Liver (tissue), 3 donors: Measurements from ENCODE around the gene ALDH1L1.

Source experiments
- JUND ChIP-seq, 2 donors: IDR thresholded peaks; 2 replicates each; pipeline ENCODE4 v1.6.1; 2016; ENCODE audit warnings: antibody characterized with exemption in 2 of 2
- RAD21 ChIP-seq, 2 donors: IDR thresholded peaks; 2 replicates each; pipeline ENCODE4 v1.6.1; 2016; ENCODE audit warnings: antibody characterized with exemption in 2 of 2, mild to moderate bottlenecking in 2 of 2
- SP1 ChIP-seq: IDR thresholded peaks from 2 replicates; pipeline ENCODE4 v1.6.1; 2018; ENCODE audit warnings: antibody characterized with exemption, mild to moderate bottlenecking
- TF ChIP-seq, protein P1 (sequence below): fragments of 150-350 bp; IDR thresholded peaks from 2 replicates; pipeline ENCODE4 v1.5.1; 2017; ENCODE audit warnings: improper control_type of control experiment, low read depth, low read length; ENCODE audit not compliant: missing input control
- TF ChIP-seq, protein P2 (sequence below): IDR thresholded peaks from 2 replicates; pipeline ENCODE4 v1.6.1; 2016; ENCODE audit warnings: antibody characterized with exemption
- TF ChIP-seq, protein P3 (sequence below): IDR thresholded peaks from 2 replicates; pipeline ENCODE4 v1.6.1; 2016; ENCODE audit warnings: antibody characterized with exemption, mild to moderate bottlenecking
- TF ChIP-seq, protein P4 (sequence below): IDR thresholded peaks from 2 replicates; pipeline ENCODE4 v1.6.1; 2016; ENCODE audit warnings: antibody characterized with exemption
- donor health status: healthy.
- donor health status: healthy.

DNA sequence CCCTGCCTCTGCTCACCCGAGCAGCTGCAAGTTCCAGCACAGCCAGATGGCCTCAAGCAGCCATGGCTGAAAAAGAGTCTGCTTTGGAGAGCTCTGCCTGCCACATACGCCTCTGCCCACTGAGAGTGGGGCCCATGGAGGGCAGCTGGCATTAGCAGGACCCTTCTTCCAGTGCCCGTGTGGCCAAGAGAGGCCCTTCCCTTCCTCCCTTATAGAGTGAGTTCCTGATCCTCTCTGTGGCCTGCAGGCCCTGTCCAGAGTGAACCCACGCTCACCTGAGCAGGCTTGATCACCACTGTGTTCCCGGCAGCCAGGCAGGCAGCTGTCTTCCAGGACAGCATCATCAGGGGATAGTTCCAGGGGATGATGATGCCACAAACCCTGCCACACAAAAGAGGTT lies 55.0 kb downstream of the ALDH1L1 start:
- TF ChIP-seq, protein P1, sequence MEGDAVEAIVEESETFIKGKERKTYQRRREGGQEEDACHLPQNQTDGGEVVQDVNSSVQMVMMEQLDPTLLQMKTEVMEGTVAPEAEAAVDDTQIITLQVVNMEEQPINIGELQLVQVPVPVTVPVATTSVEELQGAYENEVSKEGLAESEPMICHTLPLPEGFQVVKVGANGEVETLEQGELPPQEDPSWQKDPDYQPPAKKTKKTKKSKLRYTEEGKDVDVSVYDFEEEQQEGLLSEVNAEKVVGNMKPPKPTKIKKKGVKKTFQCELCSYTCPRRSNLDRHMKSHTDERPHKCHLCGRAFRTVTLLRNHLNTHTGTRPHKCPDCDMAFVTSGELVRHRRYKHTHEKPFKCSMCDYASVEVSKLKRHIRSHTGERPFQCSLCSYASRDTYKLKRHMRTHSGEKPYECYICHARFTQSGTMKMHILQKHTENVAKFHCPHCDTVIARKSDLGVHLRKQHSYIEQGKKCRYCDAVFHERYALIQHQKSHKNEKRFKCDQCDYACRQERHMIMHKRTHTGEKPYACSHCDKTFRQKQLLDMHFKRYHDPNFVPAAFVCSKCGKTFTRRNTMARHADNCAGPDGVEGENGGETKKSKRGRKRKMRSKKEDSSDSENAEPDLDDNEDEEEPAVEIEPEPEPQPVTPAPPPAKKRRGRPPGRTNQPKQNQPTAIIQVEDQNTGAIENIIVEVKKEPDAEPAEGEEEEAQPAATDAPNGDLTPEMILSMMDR = no peak
- TF ChIP-seq SP1 (no peak), JUND (IDR thresholded peaks at IDR 0.05) (no peak), RAD21 (IDR thresholded peaks at IDR 0.05) (no peak)
- TF ChIP-seq, protein P2, sequence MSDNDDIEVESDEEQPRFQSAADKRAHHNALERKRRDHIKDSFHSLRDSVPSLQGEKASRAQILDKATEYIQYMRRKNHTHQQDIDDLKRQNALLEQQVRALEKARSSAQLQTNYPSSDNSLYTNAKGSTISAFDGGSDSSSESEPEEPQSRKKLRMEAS = no peak
- TF ChIP-seq, protein P3, sequence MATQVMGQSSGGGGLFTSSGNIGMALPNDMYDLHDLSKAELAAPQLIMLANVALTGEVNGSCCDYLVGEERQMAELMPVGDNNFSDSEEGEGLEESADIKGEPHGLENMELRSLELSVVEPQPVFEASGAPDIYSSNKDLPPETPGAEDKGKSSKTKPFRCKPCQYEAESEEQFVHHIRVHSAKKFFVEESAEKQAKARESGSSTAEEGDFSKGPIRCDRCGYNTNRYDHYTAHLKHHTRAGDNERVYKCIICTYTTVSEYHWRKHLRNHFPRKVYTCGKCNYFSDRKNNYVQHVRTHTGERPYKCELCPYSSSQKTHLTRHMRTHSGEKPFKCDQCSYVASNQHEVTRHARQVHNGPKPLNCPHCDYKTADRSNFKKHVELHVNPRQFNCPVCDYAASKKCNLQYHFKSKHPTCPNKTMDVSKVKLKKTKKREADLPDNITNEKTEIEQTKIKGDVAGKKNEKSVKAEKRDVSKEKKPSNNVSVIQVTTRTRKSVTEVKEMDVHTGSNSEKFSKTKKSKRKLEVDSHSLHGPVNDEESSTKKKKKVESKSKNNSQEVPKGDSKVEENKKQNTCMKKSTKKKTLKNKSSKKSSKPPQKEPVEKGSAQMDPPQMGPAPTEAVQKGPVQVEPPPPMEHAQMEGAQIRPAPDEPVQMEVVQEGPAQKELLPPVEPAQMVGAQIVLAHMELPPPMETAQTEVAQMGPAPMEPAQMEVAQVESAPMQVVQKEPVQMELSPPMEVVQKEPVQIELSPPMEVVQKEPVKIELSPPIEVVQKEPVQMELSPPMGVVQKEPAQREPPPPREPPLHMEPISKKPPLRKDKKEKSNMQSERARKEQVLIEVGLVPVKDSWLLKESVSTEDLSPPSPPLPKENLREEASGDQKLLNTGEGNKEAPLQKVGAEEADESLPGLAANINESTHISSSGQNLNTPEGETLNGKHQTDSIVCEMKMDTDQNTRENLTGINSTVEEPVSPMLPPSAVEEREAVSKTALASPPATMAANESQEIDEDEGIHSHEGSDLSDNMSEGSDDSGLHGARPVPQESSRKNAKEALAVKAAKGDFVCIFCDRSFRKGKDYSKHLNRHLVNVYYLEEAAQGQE = no peak
- TF ChIP-seq, protein P4, sequence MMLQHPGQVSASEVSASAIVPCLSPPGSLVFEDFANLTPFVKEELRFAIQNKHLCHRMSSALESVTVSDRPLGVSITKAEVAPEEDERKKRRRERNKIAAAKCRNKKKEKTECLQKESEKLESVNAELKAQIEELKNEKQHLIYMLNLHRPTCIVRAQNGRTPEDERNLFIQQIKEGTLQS = no peak
